ENCODE data around the gene PLEK2. TPM values are rescaled to one million over a fixed set of nuclear protein-coding genes. Genes with fewer than 3 reads are reported as not detected.
"Not testable (repeated sequence)": the region's sequence is repeated elsewhere in the genome, so short reads cannot be mapped to it uniquely, and the experiment has no call there.

PLEK2 gene
- total RNA-seq, 2 donors from 2014 or later, result 1.7 to 2.1 TPM

GRCh38 chr14:67423424-67423823, 11.5 kb upstream of the PLEK2 start:
- Mint-ChIP-seq H3K36me3 (ENCODE audit: low read depth) (no peaks in the 10 kb centered on the region), H3K27me3 (peaks cover 30% of the 10 kb centered on the region), H3K4me1 (peaks cover 5% of the 10 kb centered on the region), H3K27ac (no peak overlapping the region), H3K4me3 (no peak overlapping the region)
- DNase-seq (no peak), ATAC-seq (no peak)
- H3K9me3 ChIP-seq (ENCODE audit: control insufficient read depth, low read length, poor library complexity, severe bottlenecking), result no peaks in the 10 kb centered on the region

GRCh38 chr14:67421356-67422224, 9.6 kb upstream of the PLEK2 start:
- Mint-ChIP-seq H3K4me3 (no peak overlapping the region), H3K27ac (no peak overlapping the region), H3K27me3 (peaks cover 26% of the 10 kb centered on the region), H3K4me1 (no peaks in the 10 kb centered on the region), H3K36me3 (ENCODE audit: low read depth) (no peaks in the 10 kb centered on the region)
- no peak for ATAC-seq
- no peak for DNase-seq
- no peaks in the 10 kb centered on the region for H3K9me3 ChIP-seq (ENCODE audit: control insufficient read depth, low read length, poor library complexity, severe bottlenecking)

- DNase-seq (peak in 1 of 3 donors; percentile 15), ATAC-seq (peak; percentile 47)
- Mint-ChIP-seq H3K27me3 (peaks cover 19% of the 10 kb centered on the region), H3K4me1 (no peaks in the 10 kb centered on the region), H3K4me3 (no peak overlapping the region), H3K27ac (no peak overlapping the region), H3K36me3 (ENCODE audit: low read depth) (no peaks in the 10 kb centered on the region)
- H3K9me3 ChIP-seq (ENCODE audit: control insufficient read depth, low read length, poor library complexity, severe bottlenecking), result no peaks in the 10 kb centered on the region
Observed at GRCh38 chr14:67420102-67420739, 8.3 kb upstream of the PLEK2 start.

- no peaks in the 10 kb centered on the region for H3K4me1 Mint-ChIP-seq
- H3K27ac Mint-ChIP-seq, result no peak overlapping the region
- ATAC-seq (no peak), DNase-seq (no peak)
- H3K36me3 Mint-ChIP-seq (ENCODE audit: low read depth), result no peaks in the 10 kb centered on the region
- H3K4me3 Mint-ChIP-seq, result no peak overlapping the region
- peaks cover 10% of the 10 kb centered on the region for H3K27me3 Mint-ChIP-seq
- H3K9me3 ChIP-seq (ENCODE audit: control insufficient read depth, low read length, poor library complexity, severe bottlenecking), result no peaks in the 10 kb centered on the region
Observed at GRCh38 chr14:67418401-67419191, 6.6 kb upstream of the PLEK2 start.

- Mint-ChIP-seq H3K27me3 (peaks cover 10% of the 10 kb centered on the region), H3K36me3 (ENCODE audit: low read depth) (no peaks in the 10 kb centered on the region), H3K4me1 (no peaks in the 10 kb centered on the region), H3K4me3 (no peak overlapping the region), H3K27ac (no peak overlapping the region)
- ATAC-seq (no peak), DNase-seq (no peak)
- no peaks in the 10 kb centered on the region for H3K9me3 ChIP-seq (ENCODE audit: control insufficient read depth, low read length, poor library complexity, severe bottlenecking)
Observed at GRCh38 chr14:67417633-67418032, 5.7 kb upstream of the PLEK2 start.

- H3K9me3 ChIP-seq (ENCODE audit: control insufficient read depth, low read length, poor library complexity, severe bottlenecking), result no peaks in the 10 kb centered on the region
- H3K27ac Mint-ChIP-seq, result no peak overlapping the region
- no peak overlapping the region for H3K4me3 Mint-ChIP-seq
- H3K27me3 Mint-ChIP-seq, result peaks cover 5% of the 10 kb centered on the region
- no peak for ATAC-seq
- H3K36me3 Mint-ChIP-seq (ENCODE audit: low read depth), result no peaks in the 10 kb centered on the region
- DNase-seq, result no peak
- peaks cover 4% of the 10 kb centered on the region for H3K4me1 Mint-ChIP-seq
Observed at GRCh38 chr14:67416810-67417209, 4.8 kb upstream of the PLEK2 start.

GRCh38 chr14:67416085-67416484, 4.1 kb upstream of the PLEK2 start:
- H3K9me3 ChIP-seq (ENCODE audit: control insufficient read depth, low read length, poor library complexity, severe bottlenecking), result no peaks in the 10 kb centered on the region
- H3K4me1 Mint-ChIP-seq, result peaks cover 6% of the 10 kb centered on the region
- ATAC-seq, result no peak
- H3K4me3 Mint-ChIP-seq, result no peak overlapping the region
- no peak for DNase-seq
- H3K27me3 Mint-ChIP-seq, result peaks cover 5% of the 10 kb centered on the region
- H3K36me3 Mint-ChIP-seq (ENCODE audit: low read depth), result no peaks in the 10 kb centered on the region
- no peak overlapping the region for H3K27ac Mint-ChIP-seq

- not testable (repeated sequence) for H3K4me3 Mint-ChIP-seq; H3K9me3 ChIP-seq (ENCODE audit: control insufficient read depth, low read length, poor library complexity, severe bottlenecking); H3K36me3 Mint-ChIP-seq (ENCODE audit: low read depth); DNase-seq; H3K4me1 Mint-ChIP-seq; H3K27ac Mint-ChIP-seq; H3K27me3 Mint-ChIP-seq; ATAC-seq
Observed at GRCh38 chr14:67415610-67416009, 3.6 kb upstream of the PLEK2 start.

- DNase-seq (no peak), ATAC-seq (no peak)
- H3K27ac Mint-ChIP-seq, result peak overlapping the region; percentile 29
- H3K27me3 Mint-ChIP-seq, result peaks cover 5% of the 10 kb centered on the region
- H3K4me3 Mint-ChIP-seq, result no peak overlapping the region
- H3K4me1 Mint-ChIP-seq, result peaks cover 6% of the 10 kb centered on the region
- no peaks in the 10 kb centered on the region for H3K36me3 Mint-ChIP-seq (ENCODE audit: low read depth)
- H3K9me3 ChIP-seq (ENCODE audit: control insufficient read depth, low read length, poor library complexity, severe bottlenecking), result no peaks in the 10 kb centered on the region
Observed at GRCh38 chr14:67413806-67414769, 2.1 kb upstream of the PLEK2 start.

- H3K27me3 Mint-ChIP-seq, result peaks cover 5% of the 10 kb centered on the region
- peaks cover 6% of the 10 kb centered on the region for H3K4me1 Mint-ChIP-seq
- H3K9me3 ChIP-seq (ENCODE audit: control insufficient read depth, low read length, poor library complexity, severe bottlenecking), result no peaks in the 10 kb centered on the region
- H3K36me3 Mint-ChIP-seq (ENCODE audit: low read depth), result no peaks in the 10 kb centered on the region
- DNase-seq, result no peak
- peak overlapping the region; percentile 81 for H3K4me3 Mint-ChIP-seq
- no peak overlapping the region for H3K27ac Mint-ChIP-seq
- no peak for ATAC-seq
Observed at GRCh38 chr14:67411370-67411769, 595 bp downstream of the PLEK2 start.

GRCh38 chr14:67410313-67410712, 1.7 kb downstream of the PLEK2 start:
- ATAC-seq, result no peak
- H3K27ac Mint-ChIP-seq, result no peak overlapping the region
- H3K27me3 Mint-ChIP-seq, result no peaks in the 10 kb centered on the region
- no peaks in the 10 kb centered on the region for H3K36me3 Mint-ChIP-seq (ENCODE audit: low read depth)
- no peak for DNase-seq
- no peaks in the 10 kb centered on the region for H3K9me3 ChIP-seq (ENCODE audit: control insufficient read depth, low read length, poor library complexity, severe bottlenecking)
- H3K4me3 Mint-ChIP-seq, result no peak overlapping the region
- peaks cover 6% of the 10 kb centered on the region for H3K4me1 Mint-ChIP-seq

GRCh38 chr14:67409461-67409860, 2.5 kb downstream of the PLEK2 start:
- Mint-ChIP-seq H3K36me3 (ENCODE audit: low read depth) (no peaks in the 10 kb centered on the region), H3K4me3 (no peak overlapping the region), H3K27me3 (no peaks in the 10 kb centered on the region), H3K27ac (no peak overlapping the region), H3K4me1 (peaks cover 6% of the 10 kb centered on the region)
- ATAC-seq (no peak), DNase-seq (no peak)
- no peaks in the 10 kb centered on the region for H3K9me3 ChIP-seq (ENCODE audit: control insufficient read depth, low read length, poor library complexity, severe bottlenecking)
